Rectal smooth muscle tissue (tissue), 1 donor: Measurements from ENCODE around the gene MEX3C.

Experiments used
- H3K27ac ChIP-seq: one replicate; pipeline ENCODE4 v1.7.0; 2013; ENCODE audit warnings: low read depth, low read length, inconsistent platforms
- H3K27me3 ChIP-seq: one replicate; pipeline ENCODE4 v1.7.0; 2013; ENCODE audit warnings: low read length; ENCODE audit not compliant: control insufficient read depth, insufficient read depth
- H3K36me3 ChIP-seq: one replicate; pipeline ENCODE4 v1.7.0; 2013; ENCODE audit warnings: low read length; ENCODE audit not compliant: control insufficient read depth, insufficient read depth
- H3K4me1 ChIP-seq: one replicate; pipeline ENCODE4 v1.7.0; 2013; ENCODE audit warnings: low read length; ENCODE audit not compliant: control insufficient read depth, insufficient read depth
- H3K4me3 ChIP-seq: one replicate; pipeline ENCODE4 v1.7.0; 2013; ENCODE audit warnings: low read length
- H3K9ac ChIP-seq: one replicate; pipeline ENCODE4 v1.7.0; 2013; ENCODE audit warnings: low read length

Gene MEX3C

DNA sequence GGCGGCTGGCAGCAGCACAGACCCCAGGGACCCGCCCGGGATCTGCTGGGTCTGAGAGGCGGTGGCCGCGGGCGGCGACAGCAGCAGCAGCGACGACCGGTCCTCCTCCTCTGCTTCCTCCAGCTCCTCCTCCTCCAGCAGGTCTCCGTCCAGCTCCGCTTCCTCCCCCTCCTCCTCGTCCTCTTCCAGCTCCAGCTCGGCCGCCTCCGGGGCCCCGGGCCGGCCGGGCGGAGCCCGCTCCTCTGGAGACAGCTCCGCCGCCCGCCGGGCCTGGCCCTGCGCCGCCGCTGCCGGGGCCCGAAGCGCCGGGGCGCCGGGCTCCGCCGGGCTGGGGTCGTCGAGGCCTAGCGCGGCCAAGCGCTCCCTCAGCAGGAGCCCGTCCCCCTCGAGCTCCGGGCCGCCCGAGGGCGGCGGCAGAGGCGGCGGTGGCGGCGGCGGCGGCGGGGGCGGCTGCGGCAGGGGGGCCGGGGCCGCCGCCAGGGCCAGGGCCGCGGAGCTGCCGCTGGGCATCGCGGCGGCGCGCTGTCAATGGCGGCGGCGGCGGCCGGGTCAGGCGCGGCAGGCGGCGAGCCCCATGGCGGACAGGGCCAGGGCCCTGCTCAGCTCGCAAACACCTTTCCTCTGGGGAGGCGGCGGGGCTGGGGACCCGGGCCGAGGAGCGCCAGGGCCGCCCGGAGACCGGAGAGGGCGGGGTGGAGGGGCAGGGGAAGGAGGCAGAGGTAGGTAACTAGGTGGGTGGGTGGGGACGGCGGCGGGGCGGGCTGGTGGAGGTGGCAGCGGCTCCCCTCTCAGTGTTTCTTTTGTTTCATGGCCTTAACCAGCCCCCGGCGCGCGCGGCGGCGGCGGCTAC, 445 bp downstream of the MEX3C start:
- H3K27ac ChIP-seq: peak overlapping the region; percentile 95
- H3K4me3 ChIP-seq: peak overlapping the region; percentile 94
- H3K4me1 ChIP-seq: peaks cover 24% of the 10 kb centered on the region
- H3K27me3 ChIP-seq: no peaks in the 10 kb centered on the region
- no peaks in the 10 kb centered on the region for H3K36me3 ChIP-seq
- peak overlapping the region; percentile 88 for H3K9ac ChIP-seq

GRCh38 chr18:51196118-51196810, 1.2 kb downstream of the MEX3C start:
- no peaks in the 10 kb centered on the region for H3K36me3 ChIP-seq

DNA sequence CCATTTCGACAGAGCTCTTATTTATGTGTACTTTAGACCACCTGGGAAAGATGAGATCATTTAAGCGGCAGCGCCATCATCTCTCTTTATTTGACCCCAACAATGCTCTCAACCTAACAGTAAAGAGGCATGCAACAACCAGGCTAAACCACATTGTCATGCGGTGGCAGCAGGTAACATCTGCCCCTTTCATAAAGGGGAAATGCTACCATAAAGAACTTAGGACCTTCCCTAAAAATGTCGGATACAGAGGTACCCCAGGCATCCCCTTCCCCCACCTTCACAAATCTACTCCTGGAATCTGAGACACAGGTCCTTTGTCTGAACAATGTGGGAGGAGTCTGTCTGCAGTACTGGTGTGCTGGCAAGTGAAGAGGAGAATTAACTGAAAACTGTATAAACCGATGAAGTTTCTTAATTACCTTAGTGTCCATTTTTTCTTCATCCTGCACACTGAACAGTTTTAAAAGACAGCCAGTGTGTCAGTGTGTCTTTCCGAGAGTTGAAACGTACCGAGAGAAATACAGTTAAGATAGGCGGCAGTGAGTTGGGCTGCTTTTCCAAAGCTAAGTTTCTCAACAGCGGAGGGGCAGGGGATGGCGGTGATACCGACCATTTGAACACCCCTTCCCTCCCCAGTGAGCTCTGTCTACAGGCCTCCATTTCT, 1.9 kb downstream of the MEX3C start:
- Histone ChIP-seq H3K4me3 (peak overlapping the region; percentile 94), H3K36me3 (no peaks in the 10 kb centered on the region), H3K4me1 (peaks cover 24% of the 10 kb centered on the region), H3K27me3 (no peaks in the 10 kb centered on the region), H3K9ac (peak overlapping the region; percentile 88), H3K27ac (peak overlapping the region; percentile 95)

More at GRCh38 chr18:51196118-51196810, 1.2 kb downstream of the MEX3C start:
- peak overlapping the region; percentile 94 for H3K4me3 ChIP-seq
- peak overlapping the region; percentile 88 for H3K9ac ChIP-seq
- H3K27ac ChIP-seq: peak overlapping the region; percentile 95
- peaks cover 24% of the 10 kb centered on the region for H3K4me1 ChIP-seq
- H3K27me3 ChIP-seq: no peaks in the 10 kb centered on the region

- Histone ChIP-seq H3K4me3 (peak overlapping the region; percentile 94), H3K36me3 (no peaks in the 10 kb centered on the region), H3K4me1 (peaks cover 24% of the 10 kb centered on the region), H3K27ac (peak overlapping the region; percentile 95), H3K27me3 (no peaks in the 10 kb centered on the region), H3K9ac (no peak overlapping the region)
Observed at GRCh38 chr18:51195086-51195450, 2.4 kb downstream of the MEX3C start.

- Histone ChIP-seq H3K9ac (no peak overlapping the region), H3K36me3 (no peaks in the 10 kb centered on the region), H3K27me3 (no peaks in the 10 kb centered on the region), H3K27ac (peak overlapping the region; percentile 95), H3K4me1 (peaks cover 24% of the 10 kb centered on the region), H3K4me3 (peak overlapping the region; percentile 94)
Observed at GRCh38 chr18:51194604-51195003, 2.9 kb downstream of the MEX3C start.

DNA sequence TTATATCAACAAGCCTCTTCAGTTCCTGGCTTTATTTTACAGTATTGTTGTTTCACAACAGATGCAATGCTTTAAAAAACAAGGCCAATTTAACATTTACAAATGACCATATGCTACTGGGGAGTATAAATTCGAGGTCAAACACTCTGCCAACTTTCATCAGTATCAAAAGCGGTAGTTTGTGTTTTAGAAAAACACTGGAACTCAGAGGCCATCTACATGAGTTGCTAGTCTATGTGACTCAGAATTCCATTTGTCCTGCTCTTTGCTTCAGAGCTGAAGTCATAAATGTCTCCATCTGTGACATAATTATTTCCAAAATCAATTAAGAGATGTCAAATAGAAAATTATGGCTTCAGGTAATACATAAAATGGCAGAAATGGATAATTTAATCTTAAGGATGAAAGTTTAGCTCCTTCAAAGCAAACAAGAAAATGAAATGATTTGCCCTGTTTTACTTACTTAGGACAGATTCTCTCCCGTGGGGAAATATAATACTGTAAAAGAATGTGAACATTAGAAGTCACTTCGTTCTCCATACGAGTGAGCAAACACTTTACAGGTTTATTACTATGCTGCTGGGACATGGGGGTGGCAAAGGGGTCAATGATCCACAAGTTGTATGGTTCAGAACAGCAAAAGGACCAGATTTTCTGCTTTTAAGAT, 3.7 kb downstream of the MEX3C start:
- H3K27me3 ChIP-seq: no peaks in the 10 kb centered on the region
- no peaks in the 10 kb centered on the region for H3K36me3 ChIP-seq
- H3K27ac ChIP-seq: no peak overlapping the region
- peaks cover 24% of the 10 kb centered on the region for H3K4me1 ChIP-seq
- no peak overlapping the region for H3K9ac ChIP-seq
- H3K4me3 ChIP-seq: no peak overlapping the region

- Histone ChIP-seq H3K9ac (no peak overlapping the region), H3K27ac (no peak overlapping the region), H3K36me3 (no peaks in the 10 kb centered on the region), H3K27me3 (no peaks in the 10 kb centered on the region), H3K4me1 (peaks cover 24% of the 10 kb centered on the region), H3K4me3 (no peak overlapping the region)
Observed at GRCh38 chr18:51192696-51193095, 4.8 kb downstream of the MEX3C start.

DNA sequence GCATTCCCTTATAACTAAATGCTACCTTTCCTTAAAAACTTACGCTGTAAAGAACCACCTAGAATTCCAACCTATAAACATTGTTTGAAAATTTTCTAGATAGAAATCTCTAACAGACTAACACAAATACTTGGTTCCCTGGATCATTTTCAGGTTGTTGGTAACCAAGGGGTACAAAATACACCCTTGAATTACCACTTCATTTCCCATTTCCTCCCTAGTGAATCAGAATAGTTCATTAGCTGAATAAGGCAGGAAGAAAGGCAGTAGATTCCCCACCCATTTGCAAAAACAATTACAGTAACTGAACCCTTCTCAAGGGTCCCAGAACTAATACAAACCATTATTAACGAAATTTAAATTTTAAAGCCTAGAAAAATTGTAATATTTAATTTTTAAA, 5.5 kb downstream of the MEX3C start:
- Histone ChIP-seq H3K4me1 (peaks cover 24% of the 10 kb centered on the region), H3K27ac (no peak overlapping the region), H3K27me3 (no peaks in the 10 kb centered on the region), H3K9ac (no peak overlapping the region), H3K36me3 (no peaks in the 10 kb centered on the region), H3K4me3 (no peak overlapping the region)

- no peak overlapping the region for H3K4me3 ChIP-seq
- H3K27ac ChIP-seq: no peak overlapping the region
- peaks cover 24% of the 10 kb centered on the region for H3K4me1 ChIP-seq
- H3K9ac ChIP-seq: no peak overlapping the region
- H3K36me3 ChIP-seq: no peaks in the 10 kb centered on the region
- H3K27me3 ChIP-seq: no peaks in the 10 kb centered on the region
Observed at GRCh38 chr18:51191128-51191717, 6.3 kb downstream of the MEX3C start.

GRCh38 chr18:51190000-51190399, 7.5 kb downstream of the MEX3C start:
- H3K4me3 ChIP-seq: no peak overlapping the region
- no peak overlapping the region for H3K27ac ChIP-seq
- no peaks in the 10 kb centered on the region for H3K27me3 ChIP-seq
- no peak overlapping the region for H3K9ac ChIP-seq
- H3K36me3 ChIP-seq: no peaks in the 10 kb centered on the region
- H3K4me1 ChIP-seq: peaks cover 19% of the 10 kb centered on the region

DNA sequence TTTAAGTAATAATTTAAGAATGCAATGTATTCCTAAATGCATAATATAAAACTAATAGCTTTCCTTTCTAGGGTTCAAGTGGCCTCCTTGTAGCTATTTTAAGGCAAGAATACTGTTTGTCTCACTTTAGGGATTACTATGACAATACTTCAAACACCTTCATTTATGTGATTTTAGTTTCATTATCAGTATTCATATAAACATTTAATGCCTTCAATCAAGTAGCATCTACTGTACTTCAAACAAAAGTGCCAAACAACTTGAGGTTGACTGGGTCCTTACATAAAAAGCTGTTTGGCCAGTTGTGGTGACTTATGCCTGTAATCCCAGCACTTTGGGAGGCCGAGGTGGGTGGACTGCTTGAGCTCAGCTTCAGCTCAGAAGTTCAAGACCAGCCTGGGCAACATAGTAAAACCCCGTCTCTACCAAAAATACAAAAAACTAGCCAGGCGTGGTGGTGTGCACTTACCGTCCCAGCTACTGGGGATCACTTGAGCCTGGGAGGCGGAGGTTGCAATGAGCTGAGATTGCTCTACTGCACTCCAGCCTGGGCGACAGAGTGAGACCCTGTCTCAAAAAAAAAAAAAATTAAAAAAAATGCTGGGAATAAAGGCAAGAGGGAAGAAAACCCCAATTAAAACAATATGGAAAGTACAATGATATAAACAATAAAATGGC, 9.3 kb downstream of the MEX3C start:
- H3K27ac ChIP-seq: no peak overlapping the region
- peaks cover 7% of the 10 kb centered on the region for H3K4me1 ChIP-seq
- no peak overlapping the region for H3K9ac ChIP-seq
- no peaks in the 10 kb centered on the region for H3K27me3 ChIP-seq
- no peaks in the 10 kb centered on the region for H3K36me3 ChIP-seq
- no peak overlapping the region for H3K4me3 ChIP-seq
